Activated CD4-positive, CD25-positive, alpha-beta regulatory T cell (primary cell): Measurements from ENCODE around the gene CC2D2A.

ENCODE experiments used
- DNase-seq, 4 experiments: peaks; one replicate each; lab custom pipeline; 2025; lab: John Stamatoyannopoulos, UW

The CC2D2A gene

DNA sequence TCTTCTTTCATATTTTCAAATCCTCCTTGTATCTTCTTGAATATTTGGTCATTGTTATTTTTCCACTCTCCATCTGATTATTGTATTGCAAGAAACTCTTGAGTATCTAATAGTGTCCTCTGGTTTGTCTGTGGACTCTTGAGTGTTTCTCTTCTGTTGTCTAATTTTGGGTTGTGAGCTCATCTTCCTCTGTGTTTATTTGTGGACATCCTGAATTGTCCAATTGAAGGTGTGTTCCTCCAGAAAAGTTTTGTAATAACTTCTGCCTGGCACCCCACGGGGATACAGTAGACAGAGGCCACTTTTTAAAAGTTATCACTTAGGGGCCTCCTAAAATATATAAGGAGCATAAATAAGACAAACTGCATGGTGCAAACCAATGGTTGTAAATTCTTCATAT lies 3.1 kb upstream of the CC2D2A start:
- DNase-seq: no peak

GRCh38 chr4:15470128-15470475 lies 420 bp downstream of the CC2D2A start:
- no peak for DNase-seq

DNA sequence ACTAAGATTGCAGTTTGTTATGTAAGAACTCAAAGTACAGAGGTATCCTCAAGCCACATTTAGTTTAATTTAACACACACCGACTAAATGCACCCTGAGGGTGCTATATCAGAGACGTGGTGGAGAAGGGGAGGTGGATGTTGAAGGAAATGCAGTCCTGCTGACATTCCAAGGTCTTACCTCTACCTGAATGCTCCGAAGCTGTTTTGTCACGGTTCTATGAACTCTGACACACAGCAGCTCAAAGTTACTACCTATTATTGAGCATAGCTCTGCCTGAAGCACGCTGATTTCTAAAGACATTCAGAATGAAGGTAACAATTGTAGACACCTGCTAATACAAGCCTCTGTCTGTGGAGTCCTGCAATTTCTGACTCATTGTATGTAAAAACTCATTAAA lies 6.7 kb downstream of the CC2D2A start:
- DNase-seq: no peak

GRCh38 chr4:15478724-15479088 lies 9.0 kb downstream of the CC2D2A start:
- DNase-seq: no peak

GRCh38 chr4:15479089-15479912 lies 9.6 kb downstream of the CC2D2A start:
- DNase-seq: no peak

DNA sequence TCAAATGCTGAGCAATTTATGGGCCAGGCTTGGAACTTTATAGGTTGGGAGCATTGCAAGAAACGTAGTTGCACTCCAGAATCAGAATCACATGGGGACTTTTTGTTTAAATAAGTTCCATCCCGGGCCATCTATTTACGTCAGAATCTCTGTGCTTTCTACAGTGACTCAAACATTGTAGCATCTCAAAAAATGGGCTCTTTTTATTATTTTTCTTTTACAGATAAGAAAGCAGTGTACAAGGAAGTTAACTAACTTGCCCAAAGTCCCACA lies 10.2 kb downstream of the CC2D2A start:
- no peak for DNase-seq

DNA sequence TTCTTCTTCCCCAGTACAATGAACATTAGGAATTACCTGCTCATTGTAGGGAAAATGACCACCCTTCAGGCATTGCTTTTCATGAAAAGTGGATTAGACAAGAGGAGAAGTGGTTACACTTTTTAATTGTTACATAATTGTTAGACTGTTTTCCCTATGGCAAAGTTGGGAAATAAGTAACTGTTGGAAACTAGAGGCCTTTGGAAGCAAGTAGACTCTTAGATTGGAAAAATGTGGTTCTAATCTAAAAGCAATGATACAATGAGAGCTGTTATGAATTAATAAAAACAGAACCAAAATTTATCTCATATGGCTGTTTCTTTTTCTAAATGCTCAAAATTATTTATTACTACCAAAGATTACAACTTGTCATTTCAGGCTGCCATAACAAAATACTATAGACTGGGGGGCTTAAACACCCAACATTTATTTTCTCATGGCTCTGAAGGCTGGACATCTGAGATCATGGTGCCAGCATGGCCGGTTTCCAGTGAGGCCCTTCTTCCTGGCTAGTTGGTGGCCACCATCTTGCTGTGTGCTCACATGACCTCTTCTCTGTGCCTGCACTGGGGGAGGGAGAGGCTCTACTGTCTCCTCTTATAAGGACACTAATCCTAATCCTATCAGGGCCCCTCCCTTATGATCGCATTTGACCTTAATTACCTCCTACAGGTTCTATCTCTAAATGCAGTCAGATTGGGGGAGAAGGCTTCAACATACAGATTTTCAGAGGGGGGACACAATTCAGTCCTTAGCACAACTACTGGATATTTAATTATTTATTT lies 12.5 kb downstream of the CC2D2A start:
- DNase-seq: no peak

- DNase-seq: no peak
Observed at GRCh38 chr4:15482842-15483241, 13.2 kb downstream of the CC2D2A start.

- no peak for DNase-seq
Observed at GRCh38 chr4:15488136-15488535, 18.5 kb downstream of the CC2D2A start.

- no peak for DNase-seq
Observed at GRCh38 chr4:15488658-15489470, 19.2 kb downstream of the CC2D2A start.

DNA sequence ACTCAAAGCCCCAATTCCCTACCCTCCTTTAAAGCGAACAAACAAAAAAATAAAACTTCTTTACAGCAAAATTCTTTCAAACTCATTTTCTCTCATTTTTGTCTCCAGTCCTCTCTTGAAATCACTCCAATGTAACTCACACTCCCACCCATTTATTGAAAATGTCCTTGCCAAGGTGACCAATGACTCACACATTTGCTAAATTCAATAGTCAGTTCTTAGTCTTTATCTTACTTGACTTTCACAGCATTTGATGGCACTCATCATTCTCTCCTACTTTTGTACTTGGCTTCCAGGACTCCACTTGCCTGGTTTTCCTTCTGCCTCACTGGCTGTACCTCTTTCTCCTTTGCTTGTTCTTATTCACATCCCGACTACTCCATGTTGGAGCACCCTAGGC lies 19.9 kb downstream of the CC2D2A start:
- DNase-seq: no peak

DNA sequence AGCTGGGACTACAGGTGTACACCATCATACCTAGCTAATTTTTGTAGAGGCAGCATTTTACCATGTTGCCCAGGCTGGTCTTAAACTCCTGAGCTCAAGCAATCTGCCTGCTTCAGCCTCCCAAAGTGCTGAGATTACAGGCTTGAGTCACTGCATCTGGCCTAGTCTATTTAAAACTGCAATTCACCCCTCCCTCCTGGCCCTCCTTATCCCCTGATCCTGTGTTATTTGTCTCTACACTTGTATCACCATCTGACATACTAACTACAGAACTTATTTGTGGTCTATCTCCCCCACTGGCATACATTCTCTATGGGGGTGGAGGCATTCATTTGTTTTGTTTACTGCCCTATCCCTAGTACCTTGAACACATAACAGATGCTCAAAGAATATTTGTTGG lies 23.7 kb downstream of the CC2D2A start:
- no peak for DNase-seq

DNA sequence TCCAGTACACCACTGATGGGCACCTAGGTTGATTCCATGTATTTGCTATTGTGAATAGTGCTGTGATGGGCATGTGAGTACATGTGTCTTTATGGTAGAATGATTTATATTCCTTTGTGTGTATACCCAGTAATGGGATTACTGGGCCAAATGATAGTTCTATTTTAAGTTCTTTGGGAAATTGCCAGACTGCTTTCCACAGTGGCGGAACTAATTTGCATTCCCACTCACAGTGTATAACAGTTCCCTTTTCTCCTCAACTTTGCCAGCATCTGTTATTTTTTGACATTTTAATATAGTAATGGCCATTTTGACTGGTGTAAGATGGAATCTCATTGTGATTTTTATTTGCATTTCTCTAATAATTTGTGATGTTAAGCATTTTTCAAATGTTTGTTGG lies 25.9 kb downstream of the CC2D2A start:
- no peak for DNase-seq

GRCh38 chr4:15498356-15498755 lies 28.7 kb downstream of the CC2D2A start:
- no peak for DNase-seq

- no peak for DNase-seq
Observed at GRCh38 chr4:15500701-15501100, 31.0 kb downstream of the CC2D2A start.

GRCh38 chr4:15501941-15502340 lies 32.3 kb downstream of the CC2D2A start:
- DNase-seq: no peak

DNA sequence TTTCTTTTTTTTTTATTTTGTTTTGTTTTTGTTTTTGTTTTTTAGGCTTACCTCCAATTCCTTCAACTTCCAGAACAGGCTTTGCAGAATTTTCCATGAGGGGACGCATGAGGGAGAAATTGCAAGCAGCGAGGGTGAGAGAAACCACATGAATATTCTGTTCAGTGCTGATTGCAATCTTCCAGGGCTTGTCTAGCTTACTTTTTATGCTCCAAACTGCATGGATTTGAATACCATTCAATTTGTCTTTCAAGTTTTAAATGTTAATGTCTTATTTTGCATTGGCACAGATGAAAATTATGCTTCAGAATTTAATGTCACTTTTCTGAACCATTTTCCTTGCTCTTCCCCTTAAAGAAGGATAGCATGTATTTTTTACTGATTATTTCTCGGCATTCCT lies 32.7 kb downstream of the CC2D2A start:
- DNase-seq: no peak

DNA sequence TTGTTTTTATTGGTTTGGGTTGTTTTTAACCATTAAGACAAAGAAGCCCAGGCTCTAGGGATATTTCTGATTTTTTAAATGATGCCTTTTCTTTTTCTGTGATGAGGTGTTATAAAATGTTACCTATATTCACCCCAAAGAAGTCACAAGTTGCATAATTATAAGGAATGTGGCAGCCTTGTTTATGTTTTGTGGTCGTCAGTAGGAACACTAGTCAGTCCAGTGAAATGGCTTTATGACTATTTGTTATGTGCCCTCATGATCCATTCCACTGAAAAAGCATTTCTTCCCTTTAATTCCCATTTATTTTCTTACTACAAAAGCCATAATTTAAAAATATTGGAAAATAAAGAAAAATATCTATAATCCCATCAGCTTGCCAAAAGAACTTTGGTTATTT lies 34.4 kb downstream of the CC2D2A start:
- no peak for DNase-seq

GRCh38 chr4:15506464-15506863 lies 36.8 kb downstream of the CC2D2A start:
- no peak for DNase-seq

- DNase-seq: no peak
Observed at GRCh38 chr4:15507679-15508078, 38.0 kb downstream of the CC2D2A start.

DNA sequence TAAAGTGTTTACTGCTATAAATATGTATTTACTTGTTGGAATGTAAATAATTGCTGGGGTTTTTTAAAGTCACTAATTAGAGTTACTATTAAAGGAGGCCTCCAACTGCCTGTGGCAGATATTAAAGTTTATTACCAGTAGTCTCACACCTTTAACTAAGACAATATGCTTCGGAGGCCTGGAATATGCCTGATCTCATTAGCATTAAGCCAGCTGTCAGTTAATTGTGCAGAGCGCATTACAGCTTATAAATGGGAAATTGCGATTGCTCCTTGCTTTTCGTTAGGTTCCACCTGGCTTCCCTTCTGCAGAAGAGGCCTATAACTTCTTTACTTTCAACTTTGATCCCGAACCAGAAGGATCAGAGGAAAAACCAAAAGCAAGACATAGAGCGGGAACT lies 41.3 kb downstream of the CC2D2A start:
- no peak for DNase-seq

DNA sequence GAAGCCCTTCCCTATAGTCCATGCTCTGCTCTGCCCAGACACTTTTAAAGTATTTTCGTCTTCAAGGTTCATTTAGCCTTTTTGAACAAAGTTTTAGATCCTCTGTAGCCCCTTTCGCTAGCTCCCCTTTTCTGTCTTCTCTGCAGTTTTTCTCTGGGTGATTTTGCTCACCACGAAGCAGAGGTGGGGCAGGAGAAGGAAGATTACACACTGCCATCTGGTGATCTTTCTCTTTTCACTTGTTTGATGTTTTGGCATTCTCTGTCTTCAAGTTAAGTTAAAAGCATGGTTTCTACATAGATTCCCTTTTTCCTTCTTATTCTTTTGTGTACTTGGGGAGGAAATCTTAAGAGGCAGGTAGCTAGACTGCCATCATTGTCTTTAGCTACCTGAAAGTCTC lies 43.9 kb downstream of the CC2D2A start:
- DNase-seq: no peak

DNA sequence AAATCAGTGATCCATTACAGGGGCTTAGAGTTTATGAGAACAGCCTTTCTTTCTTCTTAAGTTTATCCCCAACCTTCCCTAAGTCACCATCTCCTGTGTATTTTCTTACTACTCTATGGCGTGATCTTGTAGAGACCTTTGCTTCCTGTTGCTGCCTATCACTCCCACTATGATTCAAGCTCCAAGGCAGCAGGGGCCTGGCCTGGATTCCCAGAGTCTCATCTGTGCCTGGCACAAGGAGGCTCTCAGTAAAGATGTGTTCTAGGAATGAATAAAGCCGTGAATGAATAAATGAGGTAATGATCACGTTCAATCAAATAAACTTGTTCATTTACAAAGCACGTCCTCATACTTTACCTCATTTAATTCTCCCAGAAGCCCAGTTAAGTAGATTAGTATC lies 45.4 kb downstream of the CC2D2A start:
- DNase-seq: no peak
